HL-60/S4 (cell line): Measurements from ENCODE around the gene KRTAP25-1.

Experiments used
- in situ Hi-C: fragments of 300-500 bp; cut with MboI; formaldehyde crosslinking; loops from 2 replicates; pipeline ENCODE4 v1.14.3; 2022; ENCODE audit warnings: low sequenced_read_pairs

Gene KRTAP25-1

GRCh38 chr21:30251781-30252180, 37.5 kb downstream of the KRTAP25-1 start:
- in situ Hi-C loops: no loop called here

GRCh38 chr21:30249936-30250335, 39.4 kb downstream of the KRTAP25-1 start:
- in situ Hi-C loops: no loop called here

GRCh38 chr21:30248844-30249243, 40.5 kb downstream of the KRTAP25-1 start:
- in situ Hi-C loops: no loop called here

- in situ Hi-C loops: no loop called here
These were observed 44.3 kb downstream of the KRTAP25-1 start for GRCh38 chr21:30245061-30245460.

- in situ Hi-C loops: no loop called here
These were observed 45.6 kb downstream of the KRTAP25-1 start for GRCh38 chr21:30243691-30244090.

- in situ Hi-C loops: no loop called here
These were observed 48.7 kb downstream of the KRTAP25-1 start for GRCh38 chr21:30240661-30241060.
